ENCODE data around the gene TCF7L2.

DNA sequence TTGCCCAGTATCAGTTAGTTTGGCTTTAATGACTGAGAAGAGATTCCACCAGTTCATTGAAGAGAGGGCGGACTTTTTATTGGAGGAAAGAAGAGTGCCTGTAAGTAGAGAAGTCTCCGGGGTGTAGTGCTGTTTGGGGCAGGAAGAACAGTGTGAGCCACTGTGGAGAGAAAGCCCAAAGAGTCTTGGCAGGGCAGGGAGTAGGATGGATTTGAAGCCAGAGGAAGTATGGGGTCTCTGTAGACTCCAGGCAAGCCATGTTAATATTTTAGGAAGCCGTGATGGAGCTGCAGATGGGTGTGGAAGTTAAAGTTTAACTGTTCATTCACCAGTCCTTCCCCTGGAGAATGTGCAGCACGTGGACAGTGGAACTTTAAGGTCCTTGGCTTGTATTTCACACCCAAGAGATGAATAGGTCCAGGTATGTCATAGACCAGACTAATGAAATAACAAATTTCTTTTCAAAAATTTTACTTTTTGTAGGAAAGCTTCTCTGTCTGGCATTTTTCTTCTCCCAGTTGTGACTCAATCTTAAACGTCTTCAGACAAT, 54.1 kb downstream of the TCF7L2 start:
- no peak for TF ChIP-seq ZFX (IDR thresholded peaks at IDR 0.05)
- TF ChIP-seq, protein P1, sequence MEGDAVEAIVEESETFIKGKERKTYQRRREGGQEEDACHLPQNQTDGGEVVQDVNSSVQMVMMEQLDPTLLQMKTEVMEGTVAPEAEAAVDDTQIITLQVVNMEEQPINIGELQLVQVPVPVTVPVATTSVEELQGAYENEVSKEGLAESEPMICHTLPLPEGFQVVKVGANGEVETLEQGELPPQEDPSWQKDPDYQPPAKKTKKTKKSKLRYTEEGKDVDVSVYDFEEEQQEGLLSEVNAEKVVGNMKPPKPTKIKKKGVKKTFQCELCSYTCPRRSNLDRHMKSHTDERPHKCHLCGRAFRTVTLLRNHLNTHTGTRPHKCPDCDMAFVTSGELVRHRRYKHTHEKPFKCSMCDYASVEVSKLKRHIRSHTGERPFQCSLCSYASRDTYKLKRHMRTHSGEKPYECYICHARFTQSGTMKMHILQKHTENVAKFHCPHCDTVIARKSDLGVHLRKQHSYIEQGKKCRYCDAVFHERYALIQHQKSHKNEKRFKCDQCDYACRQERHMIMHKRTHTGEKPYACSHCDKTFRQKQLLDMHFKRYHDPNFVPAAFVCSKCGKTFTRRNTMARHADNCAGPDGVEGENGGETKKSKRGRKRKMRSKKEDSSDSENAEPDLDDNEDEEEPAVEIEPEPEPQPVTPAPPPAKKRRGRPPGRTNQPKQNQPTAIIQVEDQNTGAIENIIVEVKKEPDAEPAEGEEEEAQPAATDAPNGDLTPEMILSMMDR (conservative IDR thresholded peaks at IDR 0.05), result no peak
